HG03469 (cell line): ENCODE data around the gene CEBPE.
"Not testable (repeated sequence)": the region's sequence is repeated elsewhere in the genome, so short reads cannot be mapped to it uniquely, and the experiment has no call there.

Experiments
- ATAC-seq: cut with Tn5 transposase; IDR thresholded peaks from one replicate; pipeline ENCODE4 v1.9.1; 2021; ENCODE audit warnings: mild to moderate bottlenecking, moderate library complexity, moderate number of reproducible peaks; ENCODE audit not compliant: unreplicated experiment

The CEBPE gene

DNA sequence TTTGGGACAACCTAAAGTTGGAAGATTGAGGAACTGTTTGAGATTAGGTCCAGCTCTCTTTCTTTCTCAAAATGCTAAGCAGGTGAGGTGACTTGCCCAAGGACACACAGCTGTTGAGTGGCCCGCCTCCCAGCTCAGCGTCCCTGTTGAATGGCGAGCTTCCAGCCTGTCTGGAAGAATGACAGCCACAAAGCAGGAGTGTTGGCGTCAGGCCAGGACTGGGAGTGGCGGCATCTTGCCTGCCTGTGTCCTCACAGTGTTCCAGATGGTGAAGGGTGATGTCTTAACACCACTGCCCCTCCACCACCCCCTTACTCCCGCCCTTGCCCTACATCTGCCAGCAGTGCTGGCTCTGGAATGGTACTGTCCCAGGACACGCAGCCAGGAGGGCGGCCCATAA is 4.4 kb upstream of the CEBPE start:
- ATAC-seq: no peak

GRCh38 chr14:23122086-23122485 is 3.0 kb upstream of the CEBPE start:
- no peak for ATAC-seq

DNA sequence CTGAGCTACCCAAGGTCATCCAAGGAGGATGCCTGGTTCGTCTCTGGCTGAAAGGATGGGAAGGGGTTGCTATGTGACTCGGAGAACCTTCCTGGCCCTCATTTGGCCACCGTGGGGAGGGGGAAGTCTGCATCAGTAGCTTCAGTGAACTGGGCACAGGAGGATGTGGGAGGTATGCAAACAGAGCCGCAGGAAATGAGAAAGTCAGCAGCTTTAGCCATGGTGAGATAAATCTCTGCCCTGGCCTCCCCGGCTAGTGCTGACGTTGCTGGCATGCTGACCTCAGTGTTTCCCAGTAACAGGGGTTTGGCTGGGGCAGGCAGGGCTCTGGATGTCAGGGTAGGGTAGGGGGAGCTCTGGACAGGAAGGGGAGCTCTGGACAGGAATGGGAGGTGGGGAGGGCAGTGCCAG is 2.3 kb upstream of the CEBPE start:
- no peak for ATAC-seq

DNA sequence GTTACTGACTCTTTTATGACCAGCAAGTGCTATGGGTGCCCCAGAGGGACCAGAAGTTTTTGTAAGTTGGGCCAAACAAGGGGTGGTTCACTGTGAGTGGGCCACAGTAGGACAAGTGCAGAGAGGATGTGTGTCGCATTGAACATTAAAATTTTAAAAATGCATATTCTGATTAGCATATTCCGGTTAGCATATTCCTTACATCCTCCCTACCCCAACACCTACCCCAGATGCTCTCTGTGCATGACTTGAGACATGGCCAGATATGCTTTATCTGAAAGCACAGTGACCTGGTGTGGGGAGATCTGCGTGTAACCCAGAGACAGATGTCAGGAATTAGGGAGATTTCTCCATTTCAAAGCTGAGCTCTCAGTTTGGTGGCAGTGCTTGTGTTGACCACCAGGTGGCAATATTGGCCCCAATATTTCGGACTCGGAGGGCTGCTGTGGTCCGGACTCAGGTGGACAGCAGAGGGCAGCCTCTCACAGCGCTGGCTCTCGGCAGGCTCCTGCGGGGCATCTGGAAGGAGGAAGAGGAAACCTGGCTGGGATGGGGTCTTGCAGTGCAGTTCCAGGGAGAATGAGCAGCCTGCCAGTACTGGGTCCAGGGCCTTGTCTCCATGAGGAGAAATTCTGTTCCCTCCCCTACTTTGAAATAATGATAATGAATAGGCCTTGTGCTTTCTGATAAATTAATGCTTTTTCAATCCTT is 1.6 kb upstream of the CEBPE start:
- peak; percentile 45 for ATAC-seq

- no peak for ATAC-seq
These were observed 590 bp upstream of the CEBPE start for GRCh38 chr14:23119363-23120327.

GRCh38 chr14:23117371-23118020 is 1.6 kb downstream of the CEBPE start:
- ATAC-seq: no peak

DNA sequence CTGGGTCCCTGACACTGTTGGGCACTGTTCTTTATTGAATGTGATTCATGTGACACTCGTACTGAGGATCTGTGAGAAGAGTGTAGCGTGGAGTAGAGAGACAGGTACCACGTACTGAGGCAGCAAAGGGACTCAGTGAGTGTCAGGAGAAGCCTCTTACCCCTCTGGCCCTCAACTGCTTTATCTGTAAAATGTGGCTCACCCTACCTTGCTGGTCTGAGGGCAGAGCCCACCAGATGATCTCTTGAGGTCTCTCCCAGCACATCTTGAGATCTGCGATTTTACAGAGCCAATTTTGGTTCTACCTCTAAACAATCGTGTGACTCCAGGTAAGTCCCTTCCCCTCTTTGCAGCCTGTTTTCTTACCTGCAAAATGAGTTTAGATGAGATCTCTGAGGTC is 3.1 kb downstream of the CEBPE start:
- no peak for ATAC-seq

GRCh38 chr14:23115039-23115731 is 3.9 kb downstream of the CEBPE start:
- no peak for ATAC-seq

DNA sequence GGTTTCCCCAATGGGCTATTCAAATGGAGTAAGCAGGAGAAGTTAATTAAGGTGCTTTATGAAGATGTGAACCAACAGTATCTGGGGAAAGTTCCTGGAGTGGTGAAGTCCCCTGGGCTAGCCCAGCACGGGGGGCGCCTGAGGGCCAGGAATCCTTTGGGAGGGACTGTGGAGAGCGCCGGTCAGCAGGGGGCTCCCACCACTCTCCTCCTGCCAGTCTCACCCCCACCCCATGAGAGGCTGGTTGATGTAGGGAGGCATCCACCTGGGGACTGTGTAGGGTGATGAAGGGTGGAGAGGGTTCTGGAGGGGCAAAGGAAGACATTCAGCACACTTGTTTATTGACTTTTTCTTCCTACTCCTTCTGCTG is 4.4 kb downstream of the CEBPE start:
- no peak for ATAC-seq

GRCh38 chr14:23114120-23114458 is 5.0 kb downstream of the CEBPE start:
- no peak for ATAC-seq

- ATAC-seq: no peak
These were observed 5.5 kb downstream of the CEBPE start for GRCh38 chr14:23113431-23114119.

GRCh38 chr14:23112359-23113178 is 6.5 kb downstream of the CEBPE start:
- ATAC-seq: no peak

GRCh38 chr14:23110579-23111365 is 8.3 kb downstream of the CEBPE start:
- no peak for ATAC-seq

- ATAC-seq: no peak
These were observed 9.3 kb downstream of the CEBPE start for GRCh38 chr14:23109769-23110168.

DNA sequence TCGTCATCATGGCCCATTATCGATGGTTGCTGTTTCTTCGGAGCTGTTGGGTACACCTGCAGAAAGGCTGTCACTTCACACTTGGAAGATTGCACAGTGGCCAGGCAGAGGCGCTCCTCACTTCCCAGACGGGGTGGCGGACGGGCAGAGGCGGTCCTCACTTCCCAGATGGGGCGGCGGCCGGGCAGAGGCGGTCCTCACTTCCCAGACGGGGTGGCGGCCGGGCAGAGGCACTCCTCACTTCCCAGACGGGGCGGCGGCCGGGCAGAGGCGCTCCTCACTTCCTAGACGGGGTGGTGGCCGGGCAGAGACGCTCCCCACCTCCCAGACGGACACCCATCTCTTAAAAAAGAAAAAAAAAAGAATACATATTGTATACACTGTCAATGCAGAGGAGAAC is 10.9 kb downstream of the CEBPE start:
- ATAC-seq: not testable (repeated sequence)

- not testable (repeated sequence) for ATAC-seq
These were observed 11.4 kb downstream of the CEBPE start for GRCh38 chr14:23107620-23108019.

- no peak for ATAC-seq
These were observed 12.4 kb downstream of the CEBPE start for GRCh38 chr14:23106747-23107045.

- ATAC-seq: no peak
These were observed 13.7 kb downstream of the CEBPE start for GRCh38 chr14:23105348-23105824.
